K562 (cell line): ENCODE measurements around the gene HDHD3. TPM values are rescaled to one million over a fixed set of nuclear protein-coding genes. Genes with fewer than 3 reads are reported as not detected.

ENCODE experiments used
- ATAC-seq: fragments of 200-7000 bp; cut with Tn5 transposase; 3 replicates; pipeline ENCODE4 v1.9.1; 2020; ENCODE audit warnings: moderate library complexity
- BruUV-seq: library from RNA; stranded (reverse); fragments of 400-500 nt; replicated peaks from 2 replicates; lab custom pipeline; 2021; lab: Mats Ljungman, UMichigan
- CTCF ChIA-PET: fragments of 300-600 bp; formaldehyde crosslinking; extraction: SDS; loops from one replicate; lab custom pipeline; 2021; ENCODE audit warnings: low intra/inter-chr PET ratio; lab: Yijun Ruan, JAX
- POLR2A ChIA-PET: fragments of 300-600, 350-650 bp; sonication (Branson Sonifier 250); formaldehyde crosslinking; extraction: SDS; loops from one replicate; lab custom pipeline; 2021; ENCODE audit warnings: antibody characterized with exemption, inconsistent platforms; lab: Yijun Ruan, JAX
- DNase-seq, 4 experiments: peaks; one replicate each; pipeline versions ENCODE4 v3.0.0 to v3.0.0-alpha.2; 2011 to 2018; ENCODE audit warnings: low spot score in 3 of 4, mixed read lengths in 3 of 4; ENCODE audit errors: extremely low read depth in 1 of 4
- FAIRE-seq: peaks from 2 replicates; lab custom pipeline; 2011; peaks lifted over from hg19 to GRCh38; lab: Jason Lieb, UNC
- H2AFZ ChIP-seq: 2 replicates; pipeline ENCODE4 v1.6.0; 2011; ENCODE audit warnings: low read depth, low read length, control low read depth, inconsistent platforms
- H3K27ac ChIP-seq: fragments of 200-600 bp; 3 replicates; pipeline ENCODE4 v1.8.0; 2011; ENCODE audit warnings: low read depth, mild to moderate bottlenecking, control low read depth, inconsistent platforms, low read length, moderate library complexity, mixed read lengths; ENCODE audit errors: extremely low read depth
- H3K27me3 ChIP-seq, 2 experiments: fragments of 300-600 bp in 1 of 2; 2 replicates in 1 of 2; 3 replicates in 1 of 2; pipeline versions ENCODE4 v1.6.0 to v1.8.0; 2011; ENCODE audit warnings: inconsistent platforms in 2 of 2, low read length in 2 of 2, mild to moderate bottlenecking in 1 of 2, mixed read lengths in 1 of 2, moderate library complexity in 1 of 2; ENCODE audit not compliant: control insufficient read depth in 2 of 2, insufficient read depth in 2 of 2
- H3K36me3 ChIP-seq: fragments of 300-600 bp; 3 replicates; pipeline ENCODE4 v1.8.0; 2011; ENCODE audit warnings: mild to moderate bottlenecking, low read length, inconsistent platforms; ENCODE audit not compliant: control insufficient read depth, insufficient read depth
- H3K4me1 ChIP-seq, 2 experiments: fragments of 200-600 bp in 1 of 2; replicated peaks in 1 of 2; 2 replicates in 1 of 2; 3 replicates in 1 of 2; pipeline versions ENCODE4 v1.5.1 to v1.8.0; 2011; ENCODE audit warnings: inconsistent platforms in 2 of 2, low read length in 2 of 2, mild to moderate bottlenecking in 1 of 2, mixed read lengths in 1 of 2, moderate library complexity in 1 of 2; ENCODE audit not compliant: control insufficient read depth in 2 of 2, insufficient read depth in 2 of 2
- H3K4me2 ChIP-seq: 2 replicates; pipeline ENCODE4 v1.6.1; 2011; ENCODE audit warnings: low read length, control low read depth, inconsistent platforms, mixed read lengths; ENCODE audit not compliant: insufficient read depth
- H3K4me3 ChIP-seq: fragments of 200-600 bp; sonication (generic), shearing (Covaris generic); 2 replicates; pipeline ENCODE4 v1.5.1; 2016; ENCODE audit warnings: control low read depth, inconsistent platforms
- H3K79me2 ChIP-seq: fragments of 200-600 bp; 3 replicates; pipeline ENCODE4 v1.8.0; 2011; ENCODE audit warnings: low read length, inconsistent platforms; ENCODE audit not compliant: control insufficient read depth, insufficient read depth
- H3K9ac ChIP-seq, 2 experiments: 2 replicates each; pipeline versions ENCODE4 v1.6.0 to v1.6.1; 2011; ENCODE audit warnings: low read depth in 2 of 2, low read length in 2 of 2, control low read depth in 1 of 2, inconsistent platforms in 1 of 2, mild to moderate bottlenecking in 1 of 2, mixed read lengths in 1 of 2; ENCODE audit not compliant: insufficient read depth in 1 of 2
- H3K9me1 ChIP-seq: one replicate; pipeline ENCODE4 v1.6.0; 2011; ENCODE audit warnings: inconsistent platforms, mild to moderate bottlenecking, low read length, moderate library complexity; ENCODE audit not compliant: control insufficient read depth, insufficient read depth
- H3K9me3 ChIP-seq: replicated peaks from 2 replicates; pipeline ENCODE4 v1.5.1; 2011; ENCODE audit warnings: low read depth, low read length, inconsistent platforms; ENCODE audit not compliant: control insufficient read depth, insufficient read depth
- H4K20me1 ChIP-seq: replicated peaks from 2 replicates; pipeline ENCODE4 v1.6.1; 2011; ENCODE audit warnings: low read length, inconsistent platforms, mixed read lengths; ENCODE audit not compliant: control insufficient read depth, insufficient read depth
- ARID1B ChIP-seq: fragments of 450-650 bp; IDR thresholded peaks from 2 replicates; pipeline ENCODE4 v1.6.1; 2016; ENCODE audit warnings: antibody characterized with exemption, mild to moderate bottlenecking, inconsistent platforms
- BRCA1 ChIP-seq, 2 experiments: fragments of 450-650 bp in 1 of 2; sonication (generic) in 1 of 2; formaldehyde crosslinking in 1 of 2; IDR thresholded peaks; 2 replicates each; pipeline versions ENCODE4 v1.5.0 to v1.6.1; 2017 to 2020; ENCODE audit warnings: mild to moderate bottlenecking in 1 of 2, missing genetic modification reagents in 1 of 2
- CC2D1A ChIP-seq: fragments of 450-650 bp; IDR thresholded peaks from 2 replicates; pipeline ENCODE4 v1.6.1; 2017; ENCODE audit warnings: mild to moderate bottlenecking
- DACH1 ChIP-seq: fragments of 450-650 bp; IDR thresholded peaks from 2 replicates; pipeline ENCODE4 v1.6.1; 2018; ENCODE audit not compliant: partially characterized antibody
- DNMT1 ChIP-seq: fragments of 450-650 bp; IDR thresholded peaks from 2 replicates; pipeline ENCODE4 v1.6.1; 2016; ENCODE audit warnings: antibody characterized with exemption, mild to moderate bottlenecking
- ETV1 ChIP-seq: fragments of 450-650 bp; conservative IDR thresholded peaks from 2 replicates; pipeline ENCODE4 v1.6.1; 2016; ENCODE audit warnings: missing genetic modification characterization, control low read depth, low read depth, missing compliant biosample characterization
- KAT7 ChIP-seq: sonication (generic); formaldehyde crosslinking; IDR thresholded peaks from 2 replicates; pipeline ENCODE4 v1.8.0; 2022; ENCODE audit warnings: missing genetic modification reagents, mild to moderate bottlenecking, borderline replicate concordance
- KAT8 ChIP-seq: fragments of 450-650 bp; IDR thresholded peaks from 2 replicates; pipeline ENCODE4 v1.6.1; 2016; ENCODE audit warnings: low read depth, mild to moderate bottlenecking
- MEF2D ChIP-seq: conservative IDR thresholded peaks from 2 replicates; pipeline ENCODE4 v1.6.1; 2016; ENCODE audit warnings: low read depth, missing genetic modification characterization, missing compliant biosample characterization
- NCOA2 ChIP-seq, 2 experiments: fragments of 450-650 bp; IDR thresholded peaks; 2 replicates each; pipeline ENCODE4 v1.6.1; 2018; ENCODE audit warnings: mild to moderate bottlenecking in 2 of 2, moderate library complexity in 1 of 2; ENCODE audit not compliant: partially characterized antibody in 2 of 2
- NEUROD1 ChIP-seq: fragments of 150-350 bp; IDR thresholded peaks from 2 replicates; pipeline ENCODE4 v1.6.1; 2014; ENCODE audit warnings: borderline replicate concordance, low read length, low read depth; ENCODE audit not compliant: partially characterized antibody
- SLC30A9 ChIP-seq: fragments of 250-450 bp; sonication (Bioruptor Pico); IDR thresholded peaks from 2 replicates; pipeline ENCODE4 v1.8.0; 2022; ENCODE audit warnings: mild to moderate bottlenecking, moderate library complexity
- SREBF1 ChIP-seq: fragments of 150-350 bp; IDR thresholded peaks from 2 replicates; pipeline ENCODE4 v1.6.1; 2014; ENCODE audit warnings: antibody characterized with exemption, low read depth, low read length, borderline replicate concordance
- TGIF2 ChIP-seq: sonication (generic); formaldehyde crosslinking; IDR thresholded peaks from 2 replicates; pipeline ENCODE4 v1.8.1; 2022; ENCODE audit warnings: mild to moderate bottlenecking, missing genetic modification reagents, moderate library complexity
- ZNF124 ChIP-seq: sonication (generic); formaldehyde crosslinking; IDR thresholded peaks from 2 replicates; pipeline ENCODE4 v1.8.1; 2022; ENCODE audit warnings: missing genetic modification reagents
- ZNF174 ChIP-seq: fragments of 250-450 bp; sonication (Bioruptor Pico); IDR thresholded peaks from 2 replicates; pipeline ENCODE4 v1.4.0; 2020; ENCODE audit warnings: mild to moderate bottlenecking
- ZNF212 ChIP-seq: fragments of 450-650 bp; formaldehyde crosslinking; IDR thresholded peaks from 2 replicates; pipeline ENCODE4 v1.4.0; 2020; ENCODE audit warnings: mild to moderate bottlenecking
- ZNF316 ChIP-seq: fragments of 450-650 bp; IDR thresholded peaks from 2 replicates; pipeline ENCODE4 v1.6.1; 2016
- ZNF785 ChIP-seq: fragments of 250-450 bp; sonication (Bioruptor Pico); IDR thresholded peaks from 2 replicates; pipeline ENCODE4 v1.4.0; 2020; ENCODE audit warnings: mild to moderate bottlenecking
- WGBS: fragments of 100-300 bp; shearing (Covaris generic); methylation state at CpG from one replicate; pipeline ENCODE4 v1.1.6; 2016; ENCODE audit warnings: low coverage, mixed read lengths; ENCODE audit not compliant: insufficient coverage; ENCODE audit errors: missing lambda C conversion rate; 5-methylcytosine and 5-hydroxymethylcytosine counted together
- in situ Hi-C: fragments of 300-500 bp; cut with MboI; formaldehyde crosslinking; loops from 4 replicates; pipeline ENCODE4 v1.15.0; 2018; ENCODE audit warnings: inconsistent platforms, mixed read lengths
- intact Hi-C: fragments of 100-400 bp; cut with micrococcal nuclease; formaldehyde crosslinking; loops from 2 replicates; pipeline ENCODE4 v1.14.2; 2022
- polyA plus RNA-seq, 8 experiments: library from polyadenylated mRNA; depleted of rRNA in 4 of 8; stranded (reverse) in 5 of 8; unstranded in 3 of 8; fragments of >200 nt; fragmentation: Nextera tagmentation in 2 of 8; fragmentation: Illumina TruSeq in 1 of 8; extraction: Ambion mirVana in 2 of 8; extraction: Trizol in 1 of 8; gene quantifications; 2 replicates each; pipeline versions ENCODE4 v1.2.1 to v1.2.3, GENCODE V29; 2011 to 2014; ENCODE audit warnings: inconsistent platforms in 1 of 8, missing spikeins in 1 of 8
- total RNA-seq, 7 experiments: library from RNA; depleted of rRNA in 6 of 7; stranded (reverse); fragments of >200 nt in 6 of 7; fragmentation: Illumina TruSeq in 2 of 7; extraction: Trizol in 2 of 7; gene quantifications; 2 replicates each; pipeline versions ENCODE4 v1.2.1 to v1.2.3, GENCODE V29; 2011 to 2021; ENCODE audit warnings: low replicate concordance in 1 of 7
- TF ChIP-seq, protein P1 (sequence below): fragments of 450-650 bp; IDR thresholded peaks from 2 replicates; pipeline ENCODE4 v1.6.1; 2016; ENCODE audit warnings: low read depth, mild to moderate bottlenecking, moderate library complexity
- TF ChIP-seq, protein P2 (sequence below): IDR thresholded peaks from 3 replicates; pipeline ENCODE4 v1.6.1; 2011; ENCODE audit warnings: borderline replicate concordance, mild to moderate bottlenecking; ENCODE audit not compliant: insufficient read length, insufficient read depth
- TF ChIP-seq, protein P3 (sequence below): sonication (generic); formaldehyde crosslinking; IDR thresholded peaks from 2 replicates; pipeline ENCODE4 v1.8.1; 2022; ENCODE audit warnings: missing genetic modification reagents

The HDHD3 gene
- total and polyA plus RNA-seq, 9 of the 15 experiments (the other 6 are each of a cell fraction or from before 2014, with no cell fraction given): 1.1 to 19.1 (median 10.9) TPM

DNA sequence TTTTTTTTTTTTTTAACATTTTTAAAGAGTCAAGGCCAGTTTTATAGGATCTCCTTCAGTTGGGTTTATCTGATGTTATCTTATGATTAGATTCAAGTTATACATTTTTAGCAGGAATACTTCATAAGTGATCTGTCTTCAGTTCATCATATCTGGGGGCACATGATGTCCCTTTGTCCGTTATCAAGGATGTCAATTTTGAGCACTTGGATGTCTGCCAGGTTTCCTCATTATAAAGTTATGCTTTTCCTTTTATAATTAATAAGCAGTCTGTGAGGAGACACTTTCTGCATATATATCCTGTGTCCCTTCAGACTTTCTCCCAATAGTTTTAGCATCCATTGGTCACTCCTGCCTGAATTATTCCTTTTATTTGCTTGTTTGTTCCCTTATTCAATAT is 11.8 kb downstream of the HDHD3 start:
- H3K4me3 ChIP-seq: no peak overlapping the region
- H3K4me1 ChIP-seq: peaks cover 34 to 38% of the 10 kb centered on the region in 2 experiments
- ChIA-PET POLR2A (interaction anchor here (0.6 kb wide), 1 partner anchor 46 kb away, joined by 3 read pairs; no protein-coding TSS in a partner anchor), CTCF (no interaction called here)
- intact Hi-C loops (no loop called here), in situ Hi-C loops (no loop called here)
- H3K9ac ChIP-seq: no peak overlapping the region
- no peaks in the 10 kb centered on the region for H3K9me1 ChIP-seq
- DNase-seq: no peak
- no peak overlapping the region for H3K27ac ChIP-seq
- WGBS: 7% methylated on average over 1 of the region's 1 CpG
- H3K27me3 ChIP-seq: no peaks in the 10 kb centered on the region
- no peaks in the 10 kb centered on the region for H3K9me3 ChIP-seq
- no peak for ATAC-seq
- no TSS peak for BruUV-seq
- peaks cover 15% of the 10 kb centered on the region; the same call in 1 of the 2 replicates for H4K20me1 ChIP-seq
- no peak for FAIRE-seq
- H3K36me3 ChIP-seq: no peaks in the 10 kb centered on the region
- H3K79me2 ChIP-seq: no peaks in the 10 kb centered on the region
- no peak overlapping the region for H2AFZ ChIP-seq
- no peak overlapping the region for H3K4me2 ChIP-seq
- TF ChIP-seq TGIF2: no peak
- TF ChIP-seq ETV1 (tag): no peak
- no peak for TF ChIP-seq NEUROD1
- no peak for TF ChIP-seq DNMT1
- TF ChIP-seq, protein P1, sequence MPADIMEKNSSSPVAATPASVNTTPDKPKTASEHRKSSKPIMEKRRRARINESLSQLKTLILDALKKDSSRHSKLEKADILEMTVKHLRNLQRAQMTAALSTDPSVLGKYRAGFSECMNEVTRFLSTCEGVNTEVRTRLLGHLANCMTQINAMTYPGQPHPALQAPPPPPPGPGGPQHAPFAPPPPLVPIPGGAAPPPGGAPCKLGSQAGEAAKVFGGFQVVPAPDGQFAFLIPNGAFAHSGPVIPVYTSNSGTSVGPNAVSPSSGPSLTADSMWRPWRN: no peak
- TF ChIP-seq ZNF212: no peak
- TF ChIP-seq KAT8: no peak
- TF ChIP-seq DACH1: no peak
- TF ChIP-seq BRCA1 (IDR thresholded peaks at IDR 0.05): no peak
- TF ChIP-seq BRCA1 (CRISPR knock-in tag; IDR thresholded peaks at IDR 0.05): no peak
- TF ChIP-seq MEF2D (tag): no peak
- TF ChIP-seq ZNF124 (CRISPR knock-in tag): no peak
- TF ChIP-seq, protein P2, sequence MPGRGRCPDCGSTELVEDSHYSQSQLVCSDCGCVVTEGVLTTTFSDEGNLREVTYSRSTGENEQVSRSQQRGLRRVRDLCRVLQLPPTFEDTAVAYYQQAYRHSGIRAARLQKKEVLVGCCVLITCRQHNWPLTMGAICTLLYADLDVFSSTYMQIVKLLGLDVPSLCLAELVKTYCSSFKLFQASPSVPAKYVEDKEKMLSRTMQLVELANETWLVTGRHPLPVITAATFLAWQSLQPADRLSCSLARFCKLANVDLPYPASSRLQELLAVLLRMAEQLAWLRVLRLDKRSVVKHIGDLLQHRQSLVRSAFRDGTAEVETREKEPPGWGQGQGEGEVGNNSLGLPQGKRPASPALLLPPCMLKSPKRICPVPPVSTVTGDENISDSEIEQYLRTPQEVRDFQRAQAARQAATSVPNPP: no peak
- TF ChIP-seq CC2D1A: no peak
- TF ChIP-seq SLC30A9: no peak
- no peak for TF ChIP-seq ZNF316
- TF ChIP-seq NCOA2 (IDR thresholded peaks at IDR 0.05; ENCODE audit: partially characterized antibody in 2 of 2): no peak
- TF ChIP-seq, protein P3, sequence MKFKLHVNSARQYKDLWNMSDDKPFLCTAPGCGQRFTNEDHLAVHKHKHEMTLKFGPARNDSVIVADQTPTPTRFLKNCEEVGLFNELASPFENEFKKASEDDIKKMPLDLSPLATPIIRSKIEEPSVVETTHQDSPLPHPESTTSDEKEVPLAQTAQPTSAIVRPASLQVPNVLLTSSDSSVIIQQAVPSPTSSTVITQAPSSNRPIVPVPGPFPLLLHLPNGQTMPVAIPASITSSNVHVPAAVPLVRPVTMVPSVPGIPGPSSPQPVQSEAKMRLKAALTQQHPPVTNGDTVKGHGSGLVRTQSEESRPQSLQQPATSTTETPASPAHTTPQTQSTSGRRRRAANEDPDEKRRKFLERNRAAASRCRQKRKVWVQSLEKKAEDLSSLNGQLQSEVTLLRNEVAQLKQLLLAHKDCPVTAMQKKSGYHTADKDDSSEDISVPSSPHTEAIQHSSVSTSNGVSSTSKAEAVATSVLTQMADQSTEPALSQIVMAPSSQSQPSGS (CRISPR knock-in tag): no peak
- no peak for TF ChIP-seq ZNF785 (CRISPR knock-in tag)
- no peak for TF ChIP-seq SREBF1
- no peak for TF ChIP-seq KAT7 (CRISPR knock-in tag)
- TF ChIP-seq ZNF174: no peak
- TF ChIP-seq ARID1B: peak; percentile 25; the same call in 1 of the 2 replicates
